Measurements from ENCODE around the gene MCC.

MCC gene

DNA sequence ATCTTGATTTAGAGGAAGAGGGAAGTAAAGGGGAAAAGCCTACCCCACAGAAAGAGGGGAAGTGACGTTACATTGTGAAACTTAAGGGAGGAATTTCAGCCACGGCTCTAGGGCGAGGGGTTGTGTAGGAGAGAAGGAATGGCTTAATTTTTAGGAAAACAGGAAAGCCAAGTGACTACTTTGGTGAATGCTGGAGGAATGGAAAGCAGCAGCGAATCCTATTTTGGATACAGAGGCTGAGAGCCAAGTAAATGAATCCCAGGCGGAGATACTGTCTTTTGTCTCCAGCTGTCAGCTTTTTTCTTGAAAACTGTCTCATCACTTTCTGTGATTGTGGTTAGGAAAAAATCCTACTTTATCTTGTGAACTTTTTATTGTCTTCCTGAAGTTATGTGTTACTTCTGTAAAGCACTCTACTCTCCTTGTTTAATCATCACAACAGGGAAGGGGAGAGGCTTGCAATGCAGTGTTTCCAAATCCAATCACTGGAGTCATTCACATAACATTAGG lies 241.8 kb downstream of the MCC start:
- H4K20me1 ChIP-seq (ENCODE audit: insufficient read depth, low read length) = 0 out of 2 replicates have a peak, but pooled peaks cover 5% of the 10 kb centered on the region
- H3K9me2 ChIP-seq (replicated peaks; ENCODE audit: insufficient read depth, low read length) = no peaks in the 10 kb centered on the region
- peak overlapping the region; percentile 10; the same call in 1 of the 2 replicates for H3K9ac ChIP-seq (ENCODE audit: low read length)
- no peak overlapping the region for H2AFZ ChIP-seq (ENCODE audit: low read length)
- TF ChIP-seq EZH2phosphoT487 (IDR thresholded peaks at IDR 0.05; ENCODE audit: low read length) (no peak), EZH2 (optimal IDR thresholded peaks at IDR 0.05; ENCODE audit: low read depth, low read length) (no peak)
- no peak for DNase-seq
- H3K9me3 ChIP-seq (replicated peaks; ENCODE audit: insufficient read depth, low read length) = no peaks in the 10 kb centered on the region
- peak overlapping the region; percentile 50 for H3K4me2 ChIP-seq (ENCODE audit: low read depth, low read length)
- H3K4me1 ChIP-seq (ENCODE audit: low read length) = peaks cover 47% of the 10 kb centered on the region
- H3K4me3 ChIP-seq (ENCODE audit: low read length) = peak overlapping the region; percentile 12
- H3K36me3 ChIP-seq (replicated peaks; ENCODE audit: insufficient read depth, low read length) = no peaks in the 10 kb centered on the region
- H3K27ac ChIP-seq (ENCODE audit: low read length) = peak overlapping the region; percentile 57; the same call in 1 of the 2 replicates
- peaks cover 16% of the 10 kb centered on the region for H3F3A ChIP-seq (ENCODE audit: insufficient read depth, low read length)
- H3K27me3 ChIP-seq (replicated peaks; ENCODE audit: insufficient read depth, low read length) = no peaks in the 10 kb centered on the region
- peaks cover 99% of the 10 kb centered on the region for H3K79me2 ChIP-seq (ENCODE audit: low read length)

- no peaks in the 10 kb centered on the region for H3K9me2 ChIP-seq (replicated peaks; ENCODE audit: insufficient read depth, low read length)
- H4K20me1 ChIP-seq (ENCODE audit: insufficient read depth, low read length) = 0 out of 2 replicates have a peak, but pooled peaks cover 5% of the 10 kb centered on the region
- H3K27me3 ChIP-seq (replicated peaks; ENCODE audit: insufficient read depth, low read length) = no peaks in the 10 kb centered on the region
- H3K4me3 ChIP-seq (ENCODE audit: low read length) = peak overlapping the region; percentile 12
- H3K27ac ChIP-seq (ENCODE audit: low read length) = peak overlapping the region; percentile 57; the same call in 1 of the 2 replicates
- no peaks in the 10 kb centered on the region for H3K36me3 ChIP-seq (replicated peaks; ENCODE audit: insufficient read depth, low read length)
- H3K9me3 ChIP-seq (replicated peaks; ENCODE audit: insufficient read depth, low read length) = no peaks in the 10 kb centered on the region
- peak; percentile 35 for DNase-seq
- H3K9ac ChIP-seq (ENCODE audit: low read length) = peak overlapping the region; percentile 10; the same call in 1 of the 2 replicates
- no peak overlapping the region for H2AFZ ChIP-seq (ENCODE audit: low read length)
- H3K79me2 ChIP-seq (ENCODE audit: low read length) = peaks cover 99% of the 10 kb centered on the region
- TF ChIP-seq CTCF (IDR thresholded peaks at IDR 0.05; ENCODE audit: low read length) (no peak), EZH2 (optimal IDR thresholded peaks at IDR 0.05; ENCODE audit: low read depth, low read length) (no peak), EZH2phosphoT487 (IDR thresholded peaks at IDR 0.05; ENCODE audit: low read length) (no peak)
- peak overlapping the region; percentile 50 for H3K4me2 ChIP-seq (ENCODE audit: low read depth, low read length)
- H3K4me1 ChIP-seq (ENCODE audit: low read length) = peaks cover 47% of the 10 kb centered on the region
- H3F3A ChIP-seq (ENCODE audit: insufficient read depth, low read length) = peaks cover 16% of the 10 kb centered on the region
Observed at GRCh38 chr5:113245427-113246225, 242.6 kb downstream of the MCC start.

DNA sequence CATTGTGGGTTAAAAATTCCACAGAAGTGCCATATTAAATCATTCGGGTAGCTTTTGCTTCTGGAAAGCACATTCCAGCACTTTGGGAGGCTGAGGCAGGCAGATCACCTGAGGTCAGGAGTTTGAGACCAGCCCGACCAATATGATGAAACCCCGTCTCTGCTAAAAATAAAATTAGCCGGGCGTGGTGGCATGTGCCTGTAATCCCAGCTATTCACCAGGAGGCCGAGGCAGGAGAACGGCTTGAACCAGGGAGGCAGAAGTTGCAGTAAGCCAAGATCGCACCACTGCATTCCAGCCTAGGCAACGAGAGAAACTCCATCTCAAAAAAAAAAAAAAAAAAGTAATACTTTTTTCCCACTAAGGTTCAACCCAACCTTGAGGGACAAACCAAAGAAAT lies 243.3 kb downstream of the MCC start:
- Histone ChIP-seq H3K4me3 (ENCODE audit: low read length) (no peak overlapping the region), H3K4me1 (ENCODE audit: low read length) (peaks cover 47% of the 10 kb centered on the region), H3K27ac (ENCODE audit: low read length) (peak overlapping the region; percentile 57; the same call in 1 of the 2 replicates), H3F3A (ENCODE audit: insufficient read depth, low read length) (peaks cover 16% of the 10 kb centered on the region), H3K36me3 (replicated peaks; ENCODE audit: insufficient read depth, low read length) (no peaks in the 10 kb centered on the region), H3K79me2 (ENCODE audit: low read length) (peaks cover 99% of the 10 kb centered on the region), H2AFZ (ENCODE audit: low read length) (no peak overlapping the region), H3K9ac (ENCODE audit: low read length) (no peak overlapping the region), H3K4me2 (ENCODE audit: low read depth, low read length) (peak overlapping the region; percentile 50; the same call in 1 of the 2 replicates), H3K9me3 (replicated peaks; ENCODE audit: insufficient read depth, low read length) (no peaks in the 10 kb centered on the region), H3K27me3 (replicated peaks; ENCODE audit: insufficient read depth, low read length) (no peaks in the 10 kb centered on the region), H3K9me2 (replicated peaks; ENCODE audit: insufficient read depth, low read length) (no peaks in the 10 kb centered on the region), H4K20me1 (ENCODE audit: insufficient read depth, low read length) (0 out of 2 replicates have a peak, but pooled peaks cover 5% of the 10 kb centered on the region)
- no peak for DNase-seq
- TF ChIP-seq EZH2 (optimal IDR thresholded peaks at IDR 0.05; ENCODE audit: low read depth, low read length) (no peak), EZH2phosphoT487 (IDR thresholded peaks at IDR 0.05; ENCODE audit: low read length) (no peak), CTCF (IDR thresholded peaks at IDR 0.05; ENCODE audit: low read length) (no peak)

All from MM.1S (cell line).